Karpas-422 (cell line): ENCODE measurements around the gene EBI3. TPM values are rescaled to one million over a fixed set of nuclear protein-coding genes. Genes with fewer than 3 reads are reported as not detected.
A peak's percentile ranks its signal among the peaks of the same experiment; 100 is the strongest.

Source experiments
- DNase-seq: peaks from one replicate; pipeline ENCODE4 v3.0.0-alpha.2; 2015
- H2AFZ ChIP-seq: fragments of 200-600 bp; sonication (generic); 2 replicates; pipeline ENCODE4 v1.6.1; 2014; ENCODE audit warnings: antibody characterized with exemption, low read length, mixed read lengths
- H3K27ac ChIP-seq: fragments of 200-600 bp; sonication (generic); 2 replicates; pipeline ENCODE4 v1.5.1; 2014; ENCODE audit warnings: mild to moderate bottlenecking, low read length, moderate library complexity
- H3K27me3 ChIP-seq: fragments of 200-600 bp; sonication (generic); 2 replicates; pipeline ENCODE4 v1.6.1; 2014; ENCODE audit warnings: low read length, mixed read lengths
- H3K36me3 ChIP-seq: fragments of 200-600 bp; sonication (generic); 2 replicates; pipeline ENCODE4 v1.6.1; 2014; ENCODE audit warnings: low read length, mixed read lengths; ENCODE audit not compliant: insufficient read depth
- H3K4me1 ChIP-seq: fragments of 200-600 bp; sonication (generic); 2 replicates; pipeline ENCODE4 v1.6.1; 2014; ENCODE audit warnings: mild to moderate bottlenecking, low read length, mixed read lengths
- H3K4me2 ChIP-seq: fragments of 200-600 bp; sonication (generic); 2 replicates; pipeline ENCODE4 v1.6.1; 2014; ENCODE audit warnings: low read length, low read depth, mild to moderate bottlenecking; ENCODE audit not compliant: poor library complexity, severe bottlenecking
- H3K4me3 ChIP-seq: fragments of 200-600 bp; sonication (generic); 2 replicates; pipeline ENCODE4 v1.5.1; 2014; ENCODE audit warnings: mild to moderate bottlenecking, antibody characterized with exemption, low read length, mixed read lengths
- H3K79me2 ChIP-seq: fragments of 200-600 bp; sonication (generic); 2 replicates; pipeline ENCODE4 v1.6.1; 2014; ENCODE audit warnings: mild to moderate bottlenecking, low read length, mixed read lengths
- H3K9ac ChIP-seq: fragments of 200-600 bp; sonication (generic); 2 replicates; pipeline ENCODE4 v1.6.0; 2014; ENCODE audit warnings: low read length
- H3K9me2 ChIP-seq: fragments of 200-600 bp; sonication (generic), shearing (Covaris generic); replicated peaks from 2 replicates; pipeline ENCODE4 v1.6.0; 2014; ENCODE audit warnings: mild to moderate bottlenecking, low read length, moderate library complexity; ENCODE audit not compliant: insufficient read depth
- H3K9me3 ChIP-seq: fragments of 300-700, 200-600 bp; sonication (generic); 2 replicates; pipeline ENCODE4 v1.6.1; 2014; ENCODE audit warnings: low read length, mixed read lengths
- H4K20me1 ChIP-seq: fragments of 200-600 bp; sonication (generic); 2 replicates; pipeline ENCODE4 v1.6.1; 2014; ENCODE audit warnings: mild to moderate bottlenecking, antibody characterized with exemption, low read length, low read depth; ENCODE audit not compliant: insufficient read depth
- total RNA-seq: library from RNA; depleted of rRNA; stranded (reverse); fragments of >200 nt; shearing (Covaris generic); gene quantifications from 2 replicates; pipeline ENCODE4 v1.2.3, GENCODE V29; 2014; ENCODE audit warnings: low replicate concordance; rRNA removed

EBI3 gene
- total RNA-seq: not detected in 2 replicates

DNA sequence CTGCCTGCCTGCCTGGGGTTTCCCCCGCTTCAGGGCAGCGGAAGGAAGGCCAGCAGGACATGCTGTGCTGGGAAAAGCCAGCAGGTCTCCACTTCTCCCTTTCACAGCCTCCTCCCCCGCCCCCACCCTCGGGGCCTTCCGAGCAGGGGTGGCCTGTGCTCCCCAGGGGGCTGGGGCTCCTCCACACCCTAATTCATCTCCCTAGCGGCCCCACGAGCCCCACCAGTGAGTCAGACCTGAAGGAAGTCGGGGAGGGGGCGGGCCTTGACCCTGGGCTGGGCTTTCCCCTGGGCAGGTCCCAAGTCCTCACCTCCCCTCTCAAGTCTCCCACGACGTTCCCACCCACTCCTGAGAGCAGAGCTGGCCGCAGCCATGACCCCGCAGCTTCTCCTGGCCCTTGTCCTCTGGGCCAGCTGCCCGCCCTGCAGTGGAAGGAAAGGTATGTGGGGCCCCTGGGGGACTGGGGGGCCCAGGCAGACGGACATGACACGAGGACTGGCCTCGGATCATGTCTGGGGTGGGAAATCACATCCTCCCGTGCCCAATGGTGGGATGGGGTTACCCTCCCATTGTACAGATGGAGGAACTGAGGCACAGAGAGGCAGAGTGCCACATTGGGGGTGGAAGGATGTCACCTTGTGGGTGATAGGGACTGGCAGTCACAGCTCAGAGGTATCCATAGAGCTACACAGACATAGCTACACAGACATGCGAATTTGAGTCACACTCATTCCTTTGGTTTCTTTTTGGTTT is at the start of gene EBI3:
TSS of gene EBI3 (plus strand) at position 345 of the 753 bp plus-strand sequence. CDS start at position 373, 28 bp downstream.
- Histone ChIP-seq H3K9ac (no peak within 1 kb of the TSS), H3K79me2 (no peaks in the 10 kb centered on the region), H3K27me3 (no peaks in the 10 kb centered on the region), H3K27ac (no peak within 1 kb of the TSS), H2AFZ (no peak within 1 kb of the TSS), H3K4me1 (peaks cover 7% of the 10 kb centered on the region), H3K4me3 (no peak within 1 kb of the TSS), H4K20me1 (no peaks in the 10 kb centered on the region), H3K9me2 (no peaks in the 10 kb centered on the region), H3K9me3 (no peaks in the 10 kb centered on the region), H3K36me3 (no peaks in the 10 kb centered on the region), H3K4me2 (no peak within 1 kb of the TSS)
- peak; percentile 60 for DNase-seq

DNA sequence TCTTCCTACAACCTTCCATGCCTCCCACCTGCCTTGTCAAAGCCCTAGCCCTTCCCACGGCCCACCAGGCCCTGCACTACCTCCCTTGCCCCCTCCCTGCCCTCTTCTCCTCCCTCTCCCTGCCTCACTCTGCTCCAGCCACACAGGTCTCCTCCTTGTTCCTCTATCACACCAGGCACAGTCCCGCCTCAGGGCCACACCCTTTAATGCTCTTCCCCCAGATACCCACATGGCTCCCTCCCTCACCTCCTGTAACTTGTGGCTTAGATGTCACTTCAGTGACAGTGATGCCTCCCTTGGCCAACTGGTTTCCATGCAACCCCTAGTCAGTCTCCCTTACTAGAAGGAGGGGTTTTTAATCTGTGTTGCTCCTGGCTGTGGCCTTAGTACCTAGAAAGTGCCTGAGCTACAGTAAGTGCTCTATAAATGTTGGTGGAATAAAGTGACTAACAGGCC is 48.2 kb upstream of the EBI3 start:
- Histone ChIP-seq H3K9me3 (no peaks in the 10 kb centered on the region), H3K27me3 (no peaks in the 10 kb centered on the region), H3K9me2 (no peaks in the 10 kb centered on the region), H3K36me3 (no peaks in the 10 kb centered on the region), H3K9ac (peak overlapping the region; percentile 87), H3K27ac (peak overlapping the region; percentile 51; the same call in 1 of the 2 replicates), H4K20me1 (no peaks in the 10 kb centered on the region), H2AFZ (no peak overlapping the region), H3K4me2 (peak overlapping the region; percentile 99), H3K4me3 (peak overlapping the region; percentile 89), H3K4me1 (peaks cover 21% of the 10 kb centered on the region), H3K79me2 (peaks cover 16% of the 10 kb centered on the region)
- no peak for DNase-seq

DNA sequence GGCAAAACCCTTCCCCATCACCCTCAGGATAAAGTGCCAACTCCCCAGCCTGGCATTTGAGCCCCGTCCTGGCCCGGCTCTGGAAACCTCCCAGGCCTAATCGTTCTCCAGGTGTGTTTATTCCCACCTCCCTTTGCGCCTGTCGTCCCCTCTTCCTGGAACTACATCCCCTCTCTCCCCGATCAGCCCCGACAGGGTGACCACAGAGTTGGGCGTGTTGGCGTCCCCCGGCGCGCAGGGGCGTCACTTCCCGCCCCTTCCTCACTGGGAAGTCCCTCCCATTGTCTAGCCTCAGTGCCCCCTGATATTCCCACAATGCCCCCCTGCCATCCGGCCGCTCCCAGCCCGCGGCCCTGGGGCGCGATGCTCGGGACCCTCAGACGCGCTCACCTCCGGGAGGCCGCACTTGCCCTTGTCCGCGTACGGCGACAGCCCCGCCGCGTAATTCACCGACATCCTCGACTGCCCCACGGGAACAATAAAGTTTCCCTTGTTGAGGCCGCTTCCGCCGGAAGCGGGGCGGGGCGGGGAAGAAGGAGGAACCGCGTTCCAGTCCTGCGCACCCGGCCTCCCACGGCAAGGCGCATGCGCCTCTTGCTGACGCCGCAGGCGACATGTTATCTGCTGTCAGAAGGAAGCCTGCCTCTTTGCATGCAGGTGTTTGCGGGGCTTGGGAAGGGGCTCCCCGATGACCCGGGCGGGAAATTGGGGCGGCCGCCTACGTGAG is 47.1 kb upstream of the EBI3 start, which contains the start of the genes ANKRD24 and SIRT6:
TSS of gene ANKRD24 (plus strand) at position 606 of the 727 bp plus-strand sequence. CDS start 3,737 bp downstream, outside the sequence.
TSS of gene SIRT6 (minus strand) at position 480 of the 727 bp plus-strand sequence. CDS start at position 456, 24 bp downstream.
- DNase-seq: peak; percentile 99
- H3K4me3 ChIP-seq: peak within 1 kb of the TSS; percentile 89
- no peaks in the 10 kb centered on the region for H3K9me2 ChIP-seq
- H3K9ac ChIP-seq: peak within 1 kb of the TSS; percentile 87
- peaks cover 16% of the 10 kb centered on the region for H3K79me2 ChIP-seq
- peak within 1 kb of the TSS; percentile 51 for H3K27ac ChIP-seq
- H3K27me3 ChIP-seq: no peaks in the 10 kb centered on the region
- H3K9me3 ChIP-seq: no peaks in the 10 kb centered on the region
- H3K4me1 ChIP-seq: peaks cover 21% of the 10 kb centered on the region
- H4K20me1 ChIP-seq: no peaks in the 10 kb centered on the region
- peak within 1 kb of the TSS; percentile 99 for H3K4me2 ChIP-seq
- peak within 1 kb of the TSS; percentile 92 for H2AFZ ChIP-seq
- no peaks in the 10 kb centered on the region for H3K36me3 ChIP-seq

DNA sequence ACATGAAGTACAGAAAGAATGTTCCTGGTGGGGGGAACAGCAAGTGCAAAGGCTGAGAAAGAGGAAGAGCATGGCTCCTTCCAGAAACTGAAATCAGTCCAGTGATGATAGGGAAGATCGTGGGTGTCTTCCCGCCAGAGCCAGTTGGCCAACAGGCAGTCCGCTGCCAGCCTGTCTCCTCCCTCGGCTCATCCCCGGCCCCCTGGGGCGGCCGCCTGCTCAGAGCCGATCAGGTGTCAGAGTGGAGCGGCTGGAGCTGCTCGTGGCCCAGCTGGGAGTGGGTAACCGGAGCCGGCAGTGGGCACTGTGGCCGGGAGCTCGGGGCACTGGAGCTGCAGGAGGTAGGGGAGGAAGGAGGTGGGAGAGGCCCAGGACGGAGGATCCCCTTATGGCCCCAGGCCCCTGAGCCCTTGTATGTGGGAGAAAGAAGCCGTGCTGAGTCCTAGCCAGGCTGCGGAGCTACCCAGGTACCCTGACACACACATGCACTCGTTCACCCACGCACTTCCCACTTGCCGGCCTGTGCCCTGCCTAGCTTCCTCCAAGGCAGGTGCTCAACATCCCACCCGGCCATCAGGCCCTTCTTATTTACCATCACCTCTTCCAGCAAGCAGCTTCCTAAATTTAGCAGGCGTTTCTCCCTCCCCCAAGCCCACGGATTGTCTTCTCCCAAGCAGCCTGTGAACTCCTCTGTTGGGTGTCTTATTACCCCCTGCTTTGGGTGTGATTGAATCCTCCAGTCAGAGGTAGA is 45.2 kb upstream of the EBI3 start:
- Histone ChIP-seq H3K4me3 (no peak overlapping the region), H3K79me2 (peaks cover 16% of the 10 kb centered on the region), H3K27ac (no peak overlapping the region), H4K20me1 (no peaks in the 10 kb centered on the region), H3K36me3 (no peaks in the 10 kb centered on the region), H3K9me2 (no peaks in the 10 kb centered on the region), H3K27me3 (no peaks in the 10 kb centered on the region), H2AFZ (no peak overlapping the region), H3K9ac (no peak overlapping the region), H3K4me1 (peaks cover 21% of the 10 kb centered on the region), H3K9me3 (no peaks in the 10 kb centered on the region), H3K4me2 (no peak overlapping the region)
- no peak for DNase-seq

DNA sequence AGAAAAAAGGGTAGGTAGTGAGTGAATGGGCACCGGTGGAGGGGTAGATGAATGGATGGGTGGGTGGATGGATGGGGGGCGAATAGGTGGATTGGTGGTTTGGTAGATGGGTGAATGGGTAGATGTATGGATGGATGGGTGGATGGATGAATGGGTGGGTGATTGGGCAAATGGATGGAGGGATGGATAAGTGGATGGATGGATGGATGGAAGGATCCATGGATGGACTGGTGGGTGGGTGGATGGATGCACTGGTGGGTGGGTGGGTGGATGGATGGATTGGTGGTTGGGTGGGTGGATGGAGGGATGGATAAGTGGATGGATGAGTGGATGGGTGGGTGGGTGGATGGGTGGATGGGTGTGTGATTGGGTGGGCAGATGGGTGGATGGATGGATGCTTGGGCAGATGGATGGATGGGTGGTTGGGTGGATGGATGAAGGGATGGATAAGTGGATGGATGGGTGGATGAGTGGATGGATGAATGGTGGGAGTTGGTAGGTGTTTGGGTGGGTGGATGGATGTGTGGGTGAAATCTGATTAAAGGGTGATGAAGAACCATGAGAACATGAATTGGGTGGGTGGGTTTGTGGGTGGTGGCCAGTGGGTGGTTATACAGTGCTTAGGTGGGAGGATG is 44.5 kb upstream of the EBI3 start:
- H3K4me2 ChIP-seq: no peak overlapping the region

DNA sequence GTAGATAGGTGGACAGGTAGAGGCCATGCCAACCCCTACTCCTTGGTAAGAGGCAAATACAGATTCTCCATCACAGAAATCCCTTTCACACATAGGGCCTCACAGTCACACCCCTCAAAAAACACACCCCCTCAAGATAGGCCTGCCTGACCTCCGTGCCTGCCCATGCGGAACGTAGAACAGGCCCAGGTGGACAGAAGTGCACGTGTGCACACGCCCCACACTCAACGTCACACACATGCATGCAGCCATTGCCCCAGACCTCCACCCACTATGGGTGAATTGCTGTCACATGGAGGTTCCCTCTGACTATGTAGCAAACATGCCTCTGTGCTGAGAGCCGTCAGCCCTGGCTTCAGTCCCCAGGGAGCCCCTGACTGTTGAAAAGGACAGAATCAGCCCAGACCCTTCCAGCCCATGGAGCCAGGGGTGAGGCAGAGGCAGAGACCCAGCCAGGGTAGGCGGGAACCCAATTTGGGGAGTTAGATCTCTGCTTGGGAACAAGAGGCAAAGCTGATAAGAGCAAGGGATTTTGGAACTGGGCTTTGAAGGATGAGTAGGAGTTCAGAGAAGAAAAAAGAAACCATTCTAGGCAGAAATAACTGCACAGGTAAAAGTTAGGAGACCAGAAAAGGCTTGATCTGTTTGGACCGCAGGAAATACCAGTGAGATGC is 43.8 kb upstream of the EBI3 start:
- Histone ChIP-seq H3K4me2 (no peak overlapping the region), H3K27me3 (no peaks in the 10 kb centered on the region), H3K79me2 (peaks cover 16% of the 10 kb centered on the region), H3K4me3 (no peak overlapping the region), H4K20me1 (no peaks in the 10 kb centered on the region), H3K9me3 (no peaks in the 10 kb centered on the region), H2AFZ (no peak overlapping the region), H3K27ac (no peak overlapping the region), H3K9ac (0 out of 2 replicates have a peak overlapping the region, but pooled peaks have one; percentile 24), H3K4me1 (peaks cover 17% of the 10 kb centered on the region), H3K9me2 (no peaks in the 10 kb centered on the region), H3K36me3 (no peaks in the 10 kb centered on the region)
- peak; percentile 45 for DNase-seq

More for the DNA sequence above, 44.5 kb upstream of the EBI3 start:
- H3K27me3 ChIP-seq: no peaks in the 10 kb centered on the region
- no peak overlapping the region for H3K4me3 ChIP-seq
- no peaks in the 10 kb centered on the region for H3K9me3 ChIP-seq
- DNase-seq: no peak
- H3K27ac ChIP-seq: no peak overlapping the region
- H4K20me1 ChIP-seq: no peaks in the 10 kb centered on the region
- H3K79me2 ChIP-seq: peaks cover 16% of the 10 kb centered on the region
- no peaks in the 10 kb centered on the region for H3K36me3 ChIP-seq
- peaks cover 21% of the 10 kb centered on the region for H3K4me1 ChIP-seq
- H3K9me2 ChIP-seq: no peaks in the 10 kb centered on the region
- H3K9ac ChIP-seq: no peak overlapping the region
- H2AFZ ChIP-seq: no peak overlapping the region
